ENCODE measurements around the gene ADPGK. TPM values are rescaled to one million over a fixed set of nuclear protein-coding genes. Genes with fewer than 3 reads are reported as not detected.

ADPGK gene
- total RNA-seq, 1 donor from 2014 or later, result 74.2 TPM

GRCh38 chr15:72796515-72797337 is 13.2 kb upstream of the ADPGK start:
- intact Hi-C loops (cut with DNase I), result loop anchor here (5.0 kb wide), 1 partner anchor 286 kb away; no protein-coding TSS in a partner anchor
- peak; percentile 82 for DNase-seq

GRCh38 chr15:72796210-72796514 is 12.6 kb upstream of the ADPGK start:
- Histone ChIP-seq H3K27ac (no peak overlapping the region), H3K36me3 (no peaks in the 10 kb centered on the region), H3K4me3 (peak overlapping the region; percentile 52), H3K27me3 (peaks cover 7% of the 10 kb centered on the region), H3K9me3 (no peaks in the 10 kb centered on the region), H3K4me1 (peaks cover 4% of the 10 kb centered on the region)
- intact Hi-C loops (cut with DNase I), result loop anchor here (5.0 kb wide), 1 partner anchor 286 kb away; no protein-coding TSS in a partner anchor
- no peak for ATAC-seq
- TF ChIP-seq CTCF (IDR thresholded peaks at IDR 0.05), result no peak
- no peak for DNase-seq

More at GRCh38 chr15:72796515-72797337, 13.2 kb upstream of the ADPGK start:
- peak; percentile 91 for ATAC-seq
- no peaks in the 10 kb centered on the region for H3K9me3 ChIP-seq
- TF ChIP-seq CTCF (IDR thresholded peaks at IDR 0.05), result peak; percentile 51
- no peaks in the 10 kb centered on the region for H3K36me3 ChIP-seq
- peak overlapping the region; percentile 52 for H3K4me3 ChIP-seq
- peaks cover 4% of the 10 kb centered on the region for H3K4me1 ChIP-seq
- no peak overlapping the region for H3K27ac ChIP-seq
- peaks cover 7% of the 10 kb centered on the region for H3K27me3 ChIP-seq

- DNase-seq (no peak), ATAC-seq (no peak)
- intact Hi-C loops (cut with DNase I), result no loop called here
- no peak overlapping the region for H3K27ac ChIP-seq
- H3K36me3 ChIP-seq, result no peaks in the 10 kb centered on the region
- no peaks in the 10 kb centered on the region for H3K27me3 ChIP-seq
- H3K4me3 ChIP-seq, result no peak overlapping the region
- no peak for TF ChIP-seq CTCF (IDR thresholded peaks at IDR 0.05)
- H3K4me1 ChIP-seq, result peaks cover 4% of the 10 kb centered on the region
- H3K9me3 ChIP-seq, result no peaks in the 10 kb centered on the region
Observed at GRCh38 chr15:72793766-72794660, 10.5 kb upstream of the ADPGK start.

- Histone ChIP-seq H3K4me1 (peaks cover 4% of the 10 kb centered on the region), H3K9me3 (no peaks in the 10 kb centered on the region)
Observed at GRCh38 chr15:72792431-72792830, 8.9 kb upstream of the ADPGK start.

More at GRCh38 chr15:72792431-72792830, 8.9 kb upstream of the ADPGK start:
- no peak for TF ChIP-seq CTCF (IDR thresholded peaks at IDR 0.05)
- intact Hi-C loops (cut with DNase I), result no loop called here
- H3K27me3 ChIP-seq, result no peaks in the 10 kb centered on the region
- H3K36me3 ChIP-seq, result no peaks in the 10 kb centered on the region
- no peak overlapping the region for H3K4me3 ChIP-seq
- no peak overlapping the region for H3K27ac ChIP-seq
- ATAC-seq (no peak), DNase-seq (no peak)
